BJ (cell line): ENCODE data around the gene ECT2. TPM values are rescaled to one million over a fixed set of nuclear protein-coding genes. Genes with fewer than 3 reads are reported as not detected.

Source experiments
- CTCF ChIA-PET: fragments of 350-600 bp; formaldehyde crosslinking; extraction: SDS; loops from one replicate; lab custom pipeline; 2021; ENCODE audit warnings: antibody characterized with exemption, inconsistent platforms; lab: Yijun Ruan, JAX
- POLR2A ChIA-PET: fragments of 300-600 bp; sonication (Branson Sonifier 250); formaldehyde crosslinking; extraction: SDS; loops from one replicate; lab custom pipeline; 2021; ENCODE audit warnings: antibody characterized with exemption; lab: Charles Lee
- DNase-seq: peaks from one replicate; pipeline ENCODE4 v3.0.0-alpha.2; 2011; ENCODE audit warnings: low read depth
- H3K27me3 ChIP-seq: 2 replicates; pipeline ENCODE4 v1.6.0; 2011; ENCODE audit warnings: low read length; ENCODE audit not compliant: control insufficient read depth, insufficient read depth
- H3K36me3 ChIP-seq: 2 replicates; pipeline ENCODE4 v1.5.1; 2011; ENCODE audit warnings: low read length; ENCODE audit not compliant: control insufficient read depth, insufficient read depth
- H3K4me3 ChIP-seq: 2 replicates; pipeline ENCODE4 v1.5.1; 2011; ENCODE audit warnings: low read depth, mild to moderate bottlenecking, control low read depth, low read length
- CTCF ChIP-seq: IDR thresholded peaks from 2 replicates; pipeline ENCODE4 v1.5.1; 2011; ENCODE audit warnings: low read depth, mild to moderate bottlenecking, control low read depth, inconsistent platforms, low read length, moderate library complexity; ENCODE audit not compliant: insufficient read depth
- polyA plus RNA-seq: library from polyadenylated mRNA; depleted of rRNA; stranded (reverse); fragments of >200 nt; gene quantifications from 2 replicates; pipeline ENCODE4 v1.2.3, GENCODE V29; 2011

Gene ECT2
- polyA plus RNA-seq, 1 experiment, result 15.3 TPM

GRCh38 chr3:172844428-172844827 lies 93.9 kb downstream of the ECT2 start:
- Histone ChIP-seq H3K36me3 (no peaks in the 10 kb centered on the region), H3K27me3 (no peaks in the 10 kb centered on the region), H3K4me3 (no peak overlapping the region)
- CTCF ChIA-PET, result interaction anchor here (0.9 kb wide), 1 partner anchor 15 kb away, joined by 3 read pairs; no protein-coding TSS in a partner anchor
- no peak for TF ChIP-seq CTCF
- DNase-seq, result no peak
- POLR2A ChIA-PET, result no interaction called here

GRCh38 chr3:172846103-172846561 lies 95.6 kb downstream of the ECT2 start:
- TF ChIP-seq CTCF, result no peak
- ChIA-PET CTCF (no interaction called here), POLR2A (no interaction called here)
- Histone ChIP-seq H3K36me3 (no peaks in the 10 kb centered on the region), H3K4me3 (no peak overlapping the region), H3K27me3 (no peaks in the 10 kb centered on the region)
- DNase-seq, result no peak

- H3K36me3 ChIP-seq, result no peaks in the 10 kb centered on the region
- POLR2A ChIA-PET, result no interaction called here
- no peaks in the 10 kb centered on the region for H3K27me3 ChIP-seq
- DNase-seq, result no peak
- no peak for TF ChIP-seq CTCF
- CTCF ChIA-PET, result no interaction called here
- no peak overlapping the region for H3K4me3 ChIP-seq
Observed at GRCh38 chr3:172846706-172847105, 96.2 kb downstream of the ECT2 start.

GRCh38 chr3:172847292-172847691 lies 96.8 kb downstream of the ECT2 start:
- no peak for DNase-seq
- H3K36me3 ChIP-seq, result no peaks in the 10 kb centered on the region
- ChIA-PET CTCF (interaction anchor here (1.7 kb wide), 1 partner anchor 11 kb away, joined by 6 read pairs; no protein-coding TSS in a partner anchor), POLR2A (no interaction called here)
- H3K27me3 ChIP-seq, result no peaks in the 10 kb centered on the region
- H3K4me3 ChIP-seq, result no peak overlapping the region
- TF ChIP-seq CTCF, result no peak

- Histone ChIP-seq H3K4me3 (no peak overlapping the region), H3K36me3 (no peaks in the 10 kb centered on the region), H3K27me3 (0 out of 2 replicates have a peak, but pooled peaks cover 2% of the 10 kb centered on the region)
- no peak for TF ChIP-seq CTCF
- DNase-seq, result peak; percentile 14
- ChIA-PET POLR2A (no interaction called here), CTCF (interaction anchor here (0.7 to 1.7 kb wide), 2 partner anchors 10 to 12 kb away, joined by 3 to 6 read pairs; no protein-coding TSS in a partner anchor)
Observed at GRCh38 chr3:172848910-172849309, 98.4 kb downstream of the ECT2 start.
